Spleen (tissue), 11 donors: ENCODE data around the gene ZBTB7A. TPM values are rescaled to one million over a fixed set of nuclear protein-coding genes. Genes with fewer than 3 reads are reported as not detected.

ENCODE experiments used
- DNase-seq: peaks from one replicate; pipeline ENCODE4 v3.0.0-alpha.2; 2020
- H3K27ac ChIP-seq, 8 donors: fragments of 200-600 bp; sonication (generic) in 7 of 8; 1 replicate in 4 of 8; 2 replicates in 4 of 8; pipeline versions ENCODE4 v1.5.0 to v1.8.0; 2016 to 2021; ENCODE audit warnings: inconsistent platforms in 4 of 8, mild to moderate bottlenecking in 4 of 8, moderate library complexity in 1 of 8
- H3K27me3 ChIP-seq, 7 donors: fragments of 200-600 bp; sonication (generic) in 6 of 7; replicated peaks in 1 of 7; 1 replicate in 4 of 7; 2 replicates in 3 of 7; pipeline versions ENCODE4 v1.5.0 to v1.8.0; 2016 to 2021; ENCODE audit warnings: inconsistent platforms in 3 of 7, mild to moderate bottlenecking in 1 of 7
- H3K36me3 ChIP-seq, 6 donors: fragments of 200-600 bp; sonication (generic) in 5 of 6; 1 replicate in 4 of 6; 2 replicates in 2 of 6; pipeline versions ENCODE4 v1.5.0 to v1.8.0; 2016 to 2021; ENCODE audit warnings: inconsistent platforms in 2 of 6
- H3K4me1 ChIP-seq, 6 donors: fragments of 200-600 bp; sonication (generic) in 5 of 6; 1 replicate in 3 of 6; 2 replicates in 3 of 6; pipeline versions ENCODE4 v1.5.0 to v1.8.0; 2016 to 2021; ENCODE audit warnings: inconsistent platforms in 3 of 6
- H3K4me3 ChIP-seq, 8 donors: fragments of 200-600 bp; sonication (generic) in 7 of 8; 1 replicate in 4 of 8; 2 replicates in 4 of 8; pipeline versions ENCODE4 v1.5.0 to v1.8.0; 2016 to 2021; ENCODE audit warnings: inconsistent platforms in 4 of 8, mild to moderate bottlenecking in 4 of 8, moderate library complexity in 2 of 8
- H3K9me3 ChIP-seq, 8 donors: fragments of 200-600 bp; sonication (generic) in 7 of 8; 1 replicate in 4 of 8; 2 replicates in 4 of 8; pipeline versions ENCODE4 v1.5.0 to v1.8.0; 2016 to 2021; ENCODE audit warnings: inconsistent platforms in 4 of 8
- POLR2A ChIP-seq, 3 donors: fragments of 450-650 bp; IDR thresholded peaks; one replicate each; pipeline ENCODE4 v1.5.1; 2017; ENCODE audit warnings: antibody characterized with exemption in 3 of 3, mild to moderate bottlenecking in 1 of 3
- POLR2AphosphoS5 ChIP-seq, 3 donors: sonication (generic); formaldehyde crosslinking; IDR thresholded peaks; one replicate each; pipeline ENCODE4 v1.5.1; 2017; ENCODE audit warnings: antibody characterized with exemption in 3 of 3
- WGBS, 5 donors: extraction: QIAGEN DNeasy Blood & Tissue Kit in 3 of 5; methylation state at CpG; one replicate each; pipeline versions ENCODE4 v1.1.5 to v1.1.7; 2013 to 2018; 5-methylcytosine and 5-hydroxymethylcytosine counted together
- intact Hi-C: fragments of 100-400 bp; cut with DNase I; formaldehyde crosslinking; loops from one replicate; pipeline ENCODE4 v1.15.0; 2023; ENCODE audit warnings: low total_unique reads
- polyA plus RNA-seq, 3 donors: library from polyadenylated mRNA; stranded (reverse); fragments of 200-250 nt; gene quantifications; one replicate each; pipeline ENCODE4 v1.2.1, GENCODE V29; 2013
- total RNA-seq, 7 donors: library from RNA; depleted of rRNA in 3 of 7; stranded (reverse); fragments of >200 nt in 3 of 7; fragmentation: NEBNext Ultra II Directional in 4 of 7; extraction: Animal tissue kit (Norgen Biotek cat#: 25700) in 4 of 7; gene quantifications; one replicate each; pipeline versions ENCODE4 v1.1.0 to v1.2.1, GENCODE V29; 2016 to 2021
- TF ChIP-seq, protein P1 (sequence below), 11 experiments: fragments of 200-600 bp in 7 of 11; fragments of 450-650 bp in 4 of 11; sonication (generic) in 4 of 11; IDR thresholded peaks in 8 of 11; conservative IDR thresholded peaks in 3 of 11; 1 replicate in 7 of 11; 2 replicates in 4 of 11; pipeline versions ENCODE4 v1.4.0 to v1.8.0; 2016 to 2021; ENCODE audit warnings: antibody characterized with exemption in 11 of 11, inconsistent platforms in 4 of 11, mild to moderate bottlenecking in 1 of 11
- donor health status: healthy with polysubstance abuse.
- donor health status: DM: no; HTN: no; CAD: no; lungs with moderate emphysema.
- donor health status: DM: no; HTN: no; CAD: no.
- donor health status: Bipolar disorder and iron deficiency.
- donor health status: healthy.
- donor health status: DM: no; HTN: no; CAD: no.
- donor health status: DM: yes; HTN: yes; CAD: no.

ZBTB7A gene
- total and polyA plus RNA-seq, 10 donors = 4.0 to 68.1 (median 50.8) TPM

DNA sequence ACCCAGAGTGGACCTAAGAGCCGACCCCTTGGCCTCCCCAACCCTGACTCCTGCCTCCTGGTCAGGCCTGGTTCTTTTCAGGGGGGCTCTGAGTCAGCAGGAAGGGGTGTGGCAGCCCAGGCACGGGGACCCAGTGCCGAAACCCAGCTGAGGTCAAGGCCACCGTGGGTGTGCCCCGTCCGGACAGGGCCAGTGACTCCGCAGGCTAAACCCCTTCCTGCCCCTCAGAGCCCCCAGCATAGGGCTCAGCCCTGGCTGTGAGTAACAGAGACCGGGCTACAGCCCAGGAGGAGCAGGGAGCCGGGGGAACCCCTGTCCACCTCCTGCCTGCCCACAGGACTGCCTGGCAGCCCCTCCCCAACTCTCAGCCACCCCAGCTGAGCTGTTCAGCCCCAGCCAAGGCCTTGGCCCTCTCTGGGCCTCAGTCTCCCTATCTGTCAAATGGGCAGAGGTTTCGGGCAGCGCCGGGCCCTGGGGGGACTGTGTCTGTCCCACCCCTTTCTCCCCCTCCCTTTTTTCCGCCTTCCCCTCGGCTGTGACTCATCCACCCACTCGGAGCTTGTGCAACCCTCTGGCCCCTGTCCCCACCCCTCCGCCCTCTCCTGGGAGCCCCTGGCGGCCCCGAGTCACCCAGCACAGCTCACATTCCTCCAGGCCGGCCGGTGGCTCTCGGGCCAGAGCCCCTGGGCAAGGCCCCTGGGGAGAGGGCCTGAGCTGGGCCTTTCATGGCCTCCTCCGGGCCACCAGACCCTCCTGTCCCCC is 8.6 kb downstream of the ZBTB7A start:
- intact Hi-C loops = no loop called here
- no peaks in the 10 kb centered on the region for H3K27me3 ChIP-seq
- peak overlapping the region; percentile 80 to 99 (median 98) for H3K27ac ChIP-seq
- TF ChIP-seq POLR2A (IDR thresholded peaks at IDR 0.05) (no peak), POLR2AphosphoS5 (IDR thresholded peaks at IDR 0.05) (peak; percentile 63 to 82 (median 66))
- TF ChIP-seq, protein P1, sequence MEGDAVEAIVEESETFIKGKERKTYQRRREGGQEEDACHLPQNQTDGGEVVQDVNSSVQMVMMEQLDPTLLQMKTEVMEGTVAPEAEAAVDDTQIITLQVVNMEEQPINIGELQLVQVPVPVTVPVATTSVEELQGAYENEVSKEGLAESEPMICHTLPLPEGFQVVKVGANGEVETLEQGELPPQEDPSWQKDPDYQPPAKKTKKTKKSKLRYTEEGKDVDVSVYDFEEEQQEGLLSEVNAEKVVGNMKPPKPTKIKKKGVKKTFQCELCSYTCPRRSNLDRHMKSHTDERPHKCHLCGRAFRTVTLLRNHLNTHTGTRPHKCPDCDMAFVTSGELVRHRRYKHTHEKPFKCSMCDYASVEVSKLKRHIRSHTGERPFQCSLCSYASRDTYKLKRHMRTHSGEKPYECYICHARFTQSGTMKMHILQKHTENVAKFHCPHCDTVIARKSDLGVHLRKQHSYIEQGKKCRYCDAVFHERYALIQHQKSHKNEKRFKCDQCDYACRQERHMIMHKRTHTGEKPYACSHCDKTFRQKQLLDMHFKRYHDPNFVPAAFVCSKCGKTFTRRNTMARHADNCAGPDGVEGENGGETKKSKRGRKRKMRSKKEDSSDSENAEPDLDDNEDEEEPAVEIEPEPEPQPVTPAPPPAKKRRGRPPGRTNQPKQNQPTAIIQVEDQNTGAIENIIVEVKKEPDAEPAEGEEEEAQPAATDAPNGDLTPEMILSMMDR (IDR thresholded peaks at IDR 0.05 in 8 of 11, conservative IDR thresholded peaks at IDR 0.05 in 3 of 11) = peak in 3 of 11 experiments; percentile 9 to 32 (median 30)
- peak; percentile 88 for DNase-seq
- H3K4me1 ChIP-seq = peaks cover 56 to 100% (median 88%) of the 10 kb centered on the region in 6 donors
- peaks cover 6 to 59% (median 24%) of the 10 kb centered on the region in 6 donors for H3K36me3 ChIP-seq
- peak overlapping the region in 5 of 8 donors; percentile 2 to 99 (median 3) for H3K4me3 ChIP-seq
- 20 to 48% (median 29%) methylated on average over 21 to 22 of the region's 22 CpGs for WGBS, 5 donors
- no peaks in the 10 kb centered on the region for H3K9me3 ChIP-seq

DNA sequence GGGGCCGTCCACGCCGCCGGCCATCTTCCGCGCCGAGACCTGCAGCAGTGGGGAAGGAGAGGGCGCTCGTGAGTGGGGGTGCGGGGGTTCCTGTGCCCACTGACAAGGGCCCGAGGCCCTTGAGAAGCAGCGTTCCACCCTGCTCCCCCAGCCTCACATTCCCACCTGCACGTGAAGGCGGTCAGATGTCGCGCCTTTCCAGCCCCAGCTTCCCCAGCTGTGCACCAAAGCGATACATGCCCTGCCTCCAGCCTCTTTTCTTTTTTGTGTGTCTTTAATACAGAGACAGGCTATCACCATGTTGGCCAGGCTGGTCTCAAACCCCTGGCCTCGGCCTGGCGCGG is 11.5 kb downstream of the ZBTB7A start:
- H3K27ac ChIP-seq = peak overlapping the region in 2 of 8 donors; percentile 50 to 54
- H3K4me1 ChIP-seq = peaks cover 36 to 99% (median 77%) of the 10 kb centered on the region in 6 donors
- no peaks in the 10 kb centered on the region for H3K9me3 ChIP-seq
- no peak for DNase-seq
- intact Hi-C loops = no loop called here
- no peak overlapping the region for H3K4me3 ChIP-seq
- H3K36me3 ChIP-seq = peaks cover 6 to 74% (median 48%) of the 10 kb centered on the region in 6 donors
- 95 to 100% (median 95%) methylated on average over 8 to 20 of the region's 20 CpGs for WGBS, 5 donors
- no peaks in the 10 kb centered on the region for H3K27me3 ChIP-seq
- TF ChIP-seq POLR2A (IDR thresholded peaks at IDR 0.05) (no peak), POLR2AphosphoS5 (IDR thresholded peaks at IDR 0.05) (peak in 1 of 3 donors; percentile 4)

DNA sequence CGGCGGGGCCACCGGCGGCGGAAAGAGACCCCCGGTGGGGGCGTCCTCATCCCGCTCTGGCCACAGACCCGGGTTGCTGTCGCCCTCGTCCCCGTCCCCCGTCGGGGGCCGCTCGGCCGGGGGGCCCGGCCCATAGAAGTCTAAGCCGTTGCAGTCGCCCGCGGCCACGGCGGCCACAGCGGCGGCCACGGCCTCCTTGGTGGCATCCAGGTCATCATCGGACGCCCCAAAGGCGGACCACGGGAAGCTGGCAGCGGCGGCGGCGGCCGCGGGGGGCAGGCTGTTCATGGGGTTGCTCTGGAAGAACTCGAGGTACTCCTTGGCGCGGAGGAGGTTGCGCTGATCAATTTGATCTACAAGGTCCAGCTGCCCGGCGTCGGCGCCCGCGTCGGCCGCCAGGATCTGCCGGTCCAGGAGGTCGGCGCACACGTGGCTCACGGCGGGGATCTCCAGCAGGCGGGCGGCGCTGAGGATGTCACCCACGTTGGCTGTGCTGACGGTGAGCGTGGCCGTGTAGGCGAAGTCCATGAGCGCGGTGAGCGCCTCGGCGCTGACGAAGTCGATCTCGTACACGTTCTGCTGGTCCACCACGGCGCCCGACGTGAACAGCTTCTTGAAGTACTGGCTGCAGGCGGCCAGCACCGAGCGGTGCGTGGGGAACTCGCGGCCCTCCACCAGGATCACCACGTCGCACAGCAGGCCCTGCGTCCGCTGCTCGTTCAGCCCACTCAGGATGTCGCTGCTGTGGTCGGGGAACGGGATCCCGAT is 12.1 kb downstream of the ZBTB7A start:
- Histone ChIP-seq H3K4me3 (peak overlapping the region in 1 of 8 donors; percentile 38), H3K27ac (peak overlapping the region in 5 of 8 donors; percentile 15 to 54 (median 37)), H3K4me1 (peaks cover 30 to 99% (median 72%) of the 10 kb centered on the region in 6 donors), H3K9me3 (no peaks in the 10 kb centered on the region), H3K27me3 (no peaks in the 10 kb centered on the region), H3K36me3 (peaks cover 6 to 79% (median 52%) of the 10 kb centered on the region in 6 donors)
- 95 to 97% (median 96%) methylated on average over 58 to 91 of the region's 91 CpGs for WGBS, 5 donors
- intact Hi-C loops = no loop called here
- DNase-seq = no peak
- TF ChIP-seq POLR2AphosphoS5 (IDR thresholded peaks at IDR 0.05) = peak; percentile 23 to 66 (median 56)
- TF ChIP-seq POLR2A (IDR thresholded peaks at IDR 0.05) = no peak
- TF ChIP-seq, protein P1 (IDR thresholded peaks at IDR 0.05 in 8 of 11, conservative IDR thresholded peaks at IDR 0.05 in 3 of 11) = no peak

DNA sequence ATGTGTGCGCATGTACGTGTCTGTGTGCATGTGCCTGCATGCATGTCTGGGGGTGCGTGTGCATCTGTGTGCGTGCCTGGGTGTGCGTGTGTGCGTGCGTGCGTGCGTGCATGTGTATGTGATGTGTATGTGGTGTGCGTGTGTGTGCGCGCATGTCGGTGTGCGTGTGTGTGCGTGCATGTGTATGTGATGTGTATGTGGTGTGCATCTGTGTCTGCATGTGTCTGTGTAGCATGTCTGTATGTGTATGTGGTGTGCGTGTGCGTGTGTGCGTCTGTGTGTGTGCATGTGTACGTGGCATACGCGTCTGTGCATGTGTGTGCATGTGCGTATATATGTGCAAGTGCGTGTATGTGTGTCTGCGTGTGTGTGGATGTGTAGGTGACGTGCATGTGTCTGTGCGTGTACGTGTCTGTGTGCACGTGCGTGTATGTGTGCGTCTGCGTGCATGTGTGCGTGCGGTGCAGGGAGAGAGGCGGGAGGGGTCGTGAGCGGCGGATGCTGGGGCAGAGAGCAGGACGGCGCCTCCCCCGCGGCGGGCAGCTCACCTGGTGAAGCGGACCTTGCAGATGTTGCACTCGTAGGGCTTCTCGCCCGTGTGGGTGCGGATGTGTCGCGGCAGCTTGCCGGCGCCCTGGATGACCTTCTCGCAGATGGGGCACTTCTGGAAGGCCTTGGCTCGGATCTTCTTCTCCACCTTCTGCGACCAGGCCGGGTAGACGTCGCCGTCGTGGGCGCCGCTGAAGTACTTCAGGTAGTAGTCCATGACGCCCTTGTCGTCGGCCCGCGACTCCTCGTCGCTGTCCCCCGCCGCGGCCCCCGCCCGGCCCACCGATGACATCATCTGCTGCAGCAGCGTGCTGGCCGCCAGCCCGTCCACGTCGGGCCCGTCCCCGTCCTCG is 13.0 kb downstream of the ZBTB7A start:
- peaks cover 6 to 89% (median 58%) of the 10 kb centered on the region in 6 donors for H3K36me3 ChIP-seq
- H3K27me3 ChIP-seq = no peaks in the 10 kb centered on the region
- H3K27ac ChIP-seq = peak overlapping the region in 5 of 8 donors; percentile 15 to 82 (median 37)
- peak; percentile 43 to 79 (median 68) for TF ChIP-seq POLR2AphosphoS5 (IDR thresholded peaks at IDR 0.05)
- TF ChIP-seq, protein P1 (IDR thresholded peaks at IDR 0.05 in 8 of 11, conservative IDR thresholded peaks at IDR 0.05 in 3 of 11) = no peak
- H3K4me1 ChIP-seq = peaks cover 22 to 95% (median 65%) of the 10 kb centered on the region in 6 donors
- peak overlapping the region in 1 of 8 donors; percentile 38 for H3K4me3 ChIP-seq
- 84 to 91% (median 86%) methylated on average over 75 to 82 of the region's 82 CpGs for WGBS, 5 donors
- intact Hi-C loops = no loop called here
- peak; percentile 80 for DNase-seq
- no peaks in the 10 kb centered on the region for H3K9me3 ChIP-seq
